Right lobe of liver (tissue), 6 donors: ENCODE measurements around the gene CBLN3. TPM values are rescaled to one million over a fixed set of nuclear protein-coding genes. Genes with fewer than 3 reads are reported as not detected.
A peak's percentile ranks its signal among the peaks of the same experiment; 100 is the strongest.

Experiments used
- ATAC-seq, 4 donors: fragments of 200-7000 bp; cut with Tn5 transposase; one replicate each; pipeline ENCODE4 v1.9.1; 2020; ENCODE audit warnings: mild to moderate bottlenecking in 4 of 4, moderate library complexity in 4 of 4
- DNase-seq, 3 donors: peaks; one replicate each; pipeline ENCODE4 v3.0.0-alpha.2; 2020
- H3K27ac ChIP-seq, 3 donors: fragments of 200-600 bp; one replicate each; pipeline ENCODE4 v1.8.0; 2022
- H3K27me3 ChIP-seq, 2 donors: fragments of 200-600 bp; one replicate each; pipeline ENCODE4 v1.8.0; 2022
- H3K36me3 ChIP-seq, 4 donors: fragments of 200-600 bp; sonication (generic) in 1 of 4; one replicate each; pipeline versions ENCODE4 v1.5.1 to v1.8.0; 2017 to 2022; ENCODE audit warnings: control low read depth in 1 of 4
- H3K4me1 ChIP-seq, 4 donors: fragments of 200-600 bp; sonication (generic) in 1 of 4; one replicate each; pipeline versions ENCODE4 v1.5.1 to v1.8.0; 2017 to 2022; ENCODE audit warnings: control low read depth in 1 of 4
- H3K4me3 ChIP-seq, 3 donors: fragments of 200-600 bp; one replicate each; pipeline ENCODE4 v1.8.0; 2022
- H3K9me3 ChIP-seq, 4 donors: fragments of 200-600 bp; sonication (generic) in 1 of 4; one replicate each; pipeline versions ENCODE4 v1.5.1 to v1.8.0; 2017 to 2022; ENCODE audit warnings: control low read depth in 1 of 4
- POLR2A ChIP-seq: fragments of 450-650 bp; IDR thresholded peaks from one replicate; pipeline ENCODE4 v1.6.1; 2017; ENCODE audit warnings: antibody characterized with exemption, mild to moderate bottlenecking
- WGBS: methylation state at CpG from one replicate; pipeline ENCODE4 v1.1.6; 2018; ENCODE audit warnings: low coverage, low lambda C conversion rate; ENCODE audit not compliant: insufficient coverage; ENCODE audit errors: missing lambda C conversion rate; 5-methylcytosine and 5-hydroxymethylcytosine counted together
- intact Hi-C, 2 donors: fragments of 100-400 bp; cut with DNase I; formaldehyde crosslinking; loops; one replicate each; pipeline versions ENCODE4 v1.11.2 to v1.14.1; 2022
- total RNA-seq, 6 experiments: library from RNA; depleted of rRNA in 2 of 6; stranded (reverse); fragments of >200 nt in 2 of 6; fragmentation: NEBNext Ultra II Directional in 3 of 6; extraction: Animal tissue kit (Norgen Biotek cat#: 25700) in 3 of 6; gene quantifications; one replicate each; pipeline versions ENCODE4 v1.1.0 to v1.2.4, GENCODE V29; 2016 to 2023
- TF ChIP-seq, protein P1 (sequence below), 4 donors: fragments of 200-600 bp in 3 of 4; fragments of 450-650 bp in 1 of 4; IDR thresholded peaks; one replicate each; pipeline versions ENCODE4 v1.5.1 to v1.8.0; 2016 to 2022; ENCODE audit warnings: antibody characterized with exemption in 4 of 4, mild to moderate bottlenecking in 2 of 4
- donor health status: DM: no; HTN: yes; CAD: no.
- donor health status: DM: no; HTN: no; CAD: no.
- donor health status: DM: no; HTN: no; CAD: no.
- donor health status: DM: no; HTN: yes; CAD: no.
- donor health status: DM: no; HTN: yes; CAD: no.

The CBLN3 gene
- total RNA-seq, 6 experiments from 2014 or later: 0.74 to 1.8 (median 1.2) TPM

DNA sequence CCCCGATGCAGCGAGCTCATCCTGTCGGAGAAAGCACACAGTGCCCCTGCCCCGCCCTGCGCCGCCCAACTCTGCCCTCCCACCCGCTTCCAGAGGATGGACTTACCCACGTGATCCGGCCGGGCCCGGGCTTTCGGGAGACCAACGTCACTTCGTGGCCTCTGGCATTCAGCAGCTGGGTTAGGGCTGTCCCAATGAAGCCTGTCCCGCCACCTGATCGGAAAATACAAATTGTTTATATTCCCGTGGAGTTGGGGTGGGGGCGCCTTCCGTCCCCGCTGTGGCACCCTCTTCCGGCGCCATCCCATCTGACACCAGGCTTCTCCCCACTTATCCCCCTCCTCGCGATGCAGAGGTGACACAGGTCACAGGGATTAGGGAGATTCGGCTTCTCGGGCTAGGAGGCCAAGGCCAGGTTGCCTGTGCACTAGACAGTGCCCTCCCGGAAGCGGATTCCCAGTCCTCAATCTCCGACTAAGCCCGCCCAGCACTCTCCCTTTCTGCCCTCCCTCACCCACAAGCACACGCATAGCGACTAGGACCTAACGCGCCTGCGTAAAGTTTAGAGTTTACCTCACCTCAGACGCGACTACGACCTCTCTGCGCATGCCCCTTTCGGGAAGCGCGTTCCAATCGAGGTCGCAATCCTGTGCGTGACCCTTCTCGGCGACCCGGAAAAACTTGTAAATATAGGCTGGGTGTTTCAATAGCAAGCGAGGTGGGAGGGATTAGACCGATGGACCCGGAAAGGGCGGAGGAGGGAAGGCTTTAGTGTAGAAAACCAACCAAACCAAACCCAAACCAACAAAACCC, 13.0 kb upstream of the CBLN3 start, which contains the start of gene SDR39U1:
Gene SDR39U1 (minus strand): TSS at position 537 of the 813 bp plus-strand sequence. CDS start 7 bp downstream, at position 530.
- TF ChIP-seq, protein P1, sequence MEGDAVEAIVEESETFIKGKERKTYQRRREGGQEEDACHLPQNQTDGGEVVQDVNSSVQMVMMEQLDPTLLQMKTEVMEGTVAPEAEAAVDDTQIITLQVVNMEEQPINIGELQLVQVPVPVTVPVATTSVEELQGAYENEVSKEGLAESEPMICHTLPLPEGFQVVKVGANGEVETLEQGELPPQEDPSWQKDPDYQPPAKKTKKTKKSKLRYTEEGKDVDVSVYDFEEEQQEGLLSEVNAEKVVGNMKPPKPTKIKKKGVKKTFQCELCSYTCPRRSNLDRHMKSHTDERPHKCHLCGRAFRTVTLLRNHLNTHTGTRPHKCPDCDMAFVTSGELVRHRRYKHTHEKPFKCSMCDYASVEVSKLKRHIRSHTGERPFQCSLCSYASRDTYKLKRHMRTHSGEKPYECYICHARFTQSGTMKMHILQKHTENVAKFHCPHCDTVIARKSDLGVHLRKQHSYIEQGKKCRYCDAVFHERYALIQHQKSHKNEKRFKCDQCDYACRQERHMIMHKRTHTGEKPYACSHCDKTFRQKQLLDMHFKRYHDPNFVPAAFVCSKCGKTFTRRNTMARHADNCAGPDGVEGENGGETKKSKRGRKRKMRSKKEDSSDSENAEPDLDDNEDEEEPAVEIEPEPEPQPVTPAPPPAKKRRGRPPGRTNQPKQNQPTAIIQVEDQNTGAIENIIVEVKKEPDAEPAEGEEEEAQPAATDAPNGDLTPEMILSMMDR (IDR thresholded peaks at IDR 0.05): peak in 1 of 4 donors; percentile 1
- TF ChIP-seq POLR2A: peak; percentile 96
- no peaks in the 10 kb centered on the region for H3K9me3 ChIP-seq
- H3K36me3 ChIP-seq: peaks cover 0 to 32% (median 11%) of the 10 kb centered on the region in 4 donors
- WGBS: 0% methylated on average over 36 of the region's 52 CpGs
- DNase-seq (peak; percentile 96 to 98 (median 97)), ATAC-seq (peak; percentile 91 to 95 (median 94))
- intact Hi-C loops: no loop called here
- H3K4me1 ChIP-seq: peaks cover 0 to 11% (median 4%) of the 10 kb centered on the region in 4 donors
- no peaks in the 10 kb centered on the region for H3K27me3 ChIP-seq
- peak within 1 kb of the TSS; percentile 61 to 72 (median 70) for H3K4me3 ChIP-seq
- H3K27ac ChIP-seq: peak within 1 kb of the TSS; percentile 98 to 99 (median 99)

DNA sequence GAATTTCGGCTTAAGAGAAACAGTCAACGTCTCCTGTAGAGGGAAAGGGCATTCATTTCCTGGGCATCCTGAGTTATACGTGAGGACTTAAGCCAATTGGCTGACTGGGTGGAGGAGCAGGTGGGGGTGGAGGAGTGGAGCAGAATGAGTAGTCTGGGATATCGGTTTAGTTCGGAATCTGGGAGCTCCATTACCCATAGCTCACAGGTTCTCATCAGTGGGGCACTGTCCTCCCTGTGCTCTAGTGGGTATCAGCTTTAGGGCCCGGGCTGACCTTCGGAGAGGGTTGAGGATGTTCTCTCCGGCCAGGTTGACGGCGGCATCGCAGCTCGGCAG, 12.4 kb upstream of the CBLN3 start:
- TF ChIP-seq POLR2A: no peak
- TF ChIP-seq, protein P1 (IDR thresholded peaks at IDR 0.05): peak in 1 of 4 donors; percentile 2
- Histone ChIP-seq H3K27ac (peak overlapping the region; percentile 98 to 99 (median 99)), H3K36me3 (peaks cover 0 to 38% (median 13%) of the 10 kb centered on the region in 4 donors), H3K4me3 (peak overlapping the region; percentile 61 to 72 (median 70)), H3K27me3 (no peaks in the 10 kb centered on the region), H3K9me3 (no peaks in the 10 kb centered on the region), H3K4me1 (peaks cover 0 to 17% (median 4%) of the 10 kb centered on the region in 4 donors)
- no peak for DNase-seq
- WGBS: under 1% methylated on average over 12 of the region's 12 CpGs
- intact Hi-C loops: no loop called here
- ATAC-seq: no peak

DNA sequence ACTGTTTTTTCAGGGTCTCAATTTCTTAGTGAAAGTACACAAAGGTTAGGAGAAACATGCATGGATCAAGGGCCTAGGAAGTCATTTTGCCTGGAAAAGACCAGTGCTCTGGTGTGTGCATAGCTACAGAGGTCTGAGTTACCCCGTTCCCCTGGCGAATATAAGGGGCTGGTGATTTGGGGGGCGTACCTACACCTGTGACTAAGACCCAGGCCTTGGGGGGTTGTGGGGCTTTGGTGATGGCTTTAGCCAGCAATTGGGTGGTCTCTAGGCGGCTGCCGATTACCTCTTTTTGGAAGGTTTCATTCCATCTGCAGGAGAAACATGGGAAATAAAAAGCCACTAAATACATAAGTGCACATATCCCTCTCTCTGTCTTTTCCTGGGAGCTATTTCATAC, 12.0 kb upstream of the CBLN3 start:
- Histone ChIP-seq H3K27me3 (no peaks in the 10 kb centered on the region), H3K4me3 (peak overlapping the region; percentile 61 to 72 (median 70)), H3K9me3 (no peaks in the 10 kb centered on the region), H3K27ac (peak overlapping the region in 2 of 3 donors; percentile 98 to 99), H3K36me3 (peaks cover 0 to 40% (median 13%) of the 10 kb centered on the region in 4 donors), H3K4me1 (peaks cover 0 to 17% (median 4%) of the 10 kb centered on the region in 4 donors)
- TF ChIP-seq POLR2A: no peak
- TF ChIP-seq, protein P1 (IDR thresholded peaks at IDR 0.05): no peak
- DNase-seq: no peak
- 54% methylated on average over 5 of the region's 5 CpGs for WGBS
- ATAC-seq: no peak
- intact Hi-C loops: no loop called here

DNA sequence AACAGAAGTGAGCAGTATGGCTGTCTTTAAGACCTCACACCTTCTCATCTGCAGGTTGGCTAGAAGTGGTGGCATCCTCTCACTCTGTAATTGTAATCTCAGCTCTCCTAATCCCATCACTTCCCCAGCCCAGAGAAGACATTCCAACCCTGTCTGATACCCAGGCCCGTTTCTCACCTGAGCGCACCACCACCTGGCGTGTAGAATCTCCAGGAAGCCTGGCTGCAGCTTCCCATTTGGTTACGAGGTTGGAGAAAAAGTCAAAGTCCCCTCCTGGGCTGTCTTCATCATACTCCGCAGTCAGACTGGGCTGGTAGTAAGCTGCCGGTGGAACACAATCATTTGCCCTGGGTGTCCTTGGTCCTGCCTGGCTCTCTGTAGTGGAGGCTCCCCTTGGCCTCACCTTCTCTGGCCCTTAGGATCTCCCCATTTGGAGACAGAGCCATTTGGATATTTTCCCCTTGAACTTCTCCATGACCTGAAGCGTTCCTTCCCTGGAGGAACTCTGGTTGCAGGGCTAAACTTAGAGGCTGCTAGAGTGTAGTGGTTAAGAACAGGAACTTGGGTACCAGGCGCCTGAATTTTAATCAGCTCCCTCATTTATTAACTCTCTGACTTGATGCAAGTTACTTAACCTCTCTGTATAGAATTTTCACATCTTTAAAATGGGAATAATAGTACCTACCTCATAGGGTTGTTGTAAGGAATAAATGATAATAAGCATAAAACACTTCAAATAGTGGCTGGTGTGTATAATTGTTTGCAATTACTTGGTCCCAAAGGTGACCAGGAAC, 11.3 kb upstream of the CBLN3 start:
- H3K4me1 ChIP-seq: peaks cover 0 to 17% (median 4%) of the 10 kb centered on the region in 4 donors
- peaks cover 0 to 47% (median 16%) of the 10 kb centered on the region in 4 donors for H3K36me3 ChIP-seq
- no peak for TF ChIP-seq POLR2A
- TF ChIP-seq, protein P1 (IDR thresholded peaks at IDR 0.05): no peak
- DNase-seq: no peak
- no peak for ATAC-seq
- no peak overlapping the region for H3K4me3 ChIP-seq
- intact Hi-C loops: no loop called here
- H3K9me3 ChIP-seq: no peaks in the 10 kb centered on the region
- H3K27ac ChIP-seq: no peak overlapping the region
- WGBS: 80% methylated on average over 2 of the region's 8 CpGs
- no peaks in the 10 kb centered on the region for H3K27me3 ChIP-seq
